DMS114 treated with DMSO at 0.1 percent for 48 hours (cell line): ENCODE results near the gene CRYGS.

Experiments used
- DNase-seq: peaks from one replicate; lab custom pipeline; 2025; ENCODE audit not compliant: unreplicated experiment; lab: John Stamatoyannopoulos, UW

Gene CRYGS

GRCh38 chr3:186496016-186496415 is 48.2 kb downstream of the CRYGS start:
- DNase-seq, result no peak

DNA sequence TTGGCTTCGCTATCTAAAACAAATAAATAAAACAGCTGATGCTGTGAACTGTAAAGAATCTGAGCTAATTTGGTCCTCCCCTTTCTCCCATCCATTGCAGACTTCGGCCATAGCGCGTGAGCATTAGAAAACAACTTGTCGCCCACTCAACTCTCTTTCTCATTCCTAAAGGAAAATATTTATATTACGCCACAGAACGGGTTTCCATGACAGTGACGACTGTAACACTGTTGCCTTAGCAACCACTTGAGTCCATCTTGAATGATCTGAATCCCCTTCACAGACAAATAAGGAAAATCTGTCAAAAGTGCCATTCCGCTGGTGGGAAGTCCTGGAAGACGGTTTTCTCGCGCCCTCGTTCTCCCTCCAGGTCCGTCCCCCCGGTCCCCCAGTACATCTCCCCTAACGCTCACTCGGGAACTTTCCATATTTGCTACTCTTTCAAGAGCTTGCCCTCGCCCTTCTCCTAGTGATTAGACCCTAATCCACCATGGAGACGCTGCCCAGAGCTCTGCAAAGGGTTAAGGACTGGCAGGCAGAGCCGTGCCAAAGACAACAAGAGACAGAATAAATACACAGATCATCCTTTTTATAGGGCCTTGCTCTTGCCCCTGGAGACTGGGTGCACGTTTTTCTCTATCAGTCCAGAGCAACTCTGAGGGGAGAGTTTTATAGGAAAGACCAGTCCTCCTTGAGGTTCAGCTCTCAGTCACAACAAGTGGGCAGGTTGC is 50.5 kb downstream of the CRYGS start:
- DNase-seq, result no peak

GRCh38 chr3:186492385-186492984 is 51.7 kb downstream of the CRYGS start:
- DNase-seq, result no peak

GRCh38 chr3:186489507-186489906 is 54.7 kb downstream of the CRYGS start:
- DNase-seq, result no peak
